RWPE2 (cell line): ENCODE measurements around the gene C11orf21.

Experiments
- ATAC-seq: fragments of 200-7000 bp; cut with Tn5 transposase; 3 replicates; pipeline ENCODE4 v1.9.1; 2021; ENCODE audit warnings: low read depth
- DNase-seq: peaks from one replicate; pipeline ENCODE4 v3.0.0-alpha.2; 2020; ENCODE audit warnings: low spot score
- H3K27ac ChIP-seq: fragments of 450-650 bp; 2 replicates; pipeline ENCODE4 v1.5.1; 2017; ENCODE audit warnings: mild to moderate bottlenecking; ENCODE audit not compliant: poor library complexity, severe bottlenecking
- H3K27me3 ChIP-seq: fragments of 250-450 bp; sonication (Bioruptor Pico); 2 replicates; pipeline ENCODE4 v1.5.1; 2021; ENCODE audit warnings: mild to moderate bottlenecking, moderate library complexity; ENCODE audit not compliant: insufficient read depth, poor library complexity, severe bottlenecking
- H3K36me3 ChIP-seq: fragments of 250-450 bp; sonication (Bioruptor Pico); 2 replicates; pipeline ENCODE4 v1.5.1; 2020; ENCODE audit warnings: low read depth, mild to moderate bottlenecking, moderate library complexity
- H3K4me1 ChIP-seq: fragments of 250-450 bp; sonication (Bioruptor Pico); 2 replicates; pipeline ENCODE4 v1.5.1; 2021; ENCODE audit warnings: mild to moderate bottlenecking, moderate library complexity; ENCODE audit not compliant: insufficient read depth, poor library complexity, severe bottlenecking
- H3K4me3 ChIP-seq: fragments of 250-450 bp; sonication (Bioruptor Pico); 2 replicates; pipeline ENCODE4 v1.5.1; 2021; ENCODE audit warnings: mild to moderate bottlenecking, moderate library complexity; ENCODE audit not compliant: severe bottlenecking
- H3K9me3 ChIP-seq: fragments of 250-450 bp; sonication (Bioruptor Pico); 2 replicates; pipeline ENCODE4 v1.5.1; 2021; ENCODE audit warnings: mild to moderate bottlenecking, moderate library complexity; ENCODE audit not compliant: severe bottlenecking
- TF ChIP-seq, protein P1 (sequence below): fragments of 450-650 bp; IDR thresholded peaks from one replicate; pipeline ENCODE4 v1.5.1; 2017; ENCODE audit warnings: mild to moderate bottlenecking, moderate library complexity; ENCODE audit not compliant: poor library complexity, severe bottlenecking

C11orf21 gene

DNA sequence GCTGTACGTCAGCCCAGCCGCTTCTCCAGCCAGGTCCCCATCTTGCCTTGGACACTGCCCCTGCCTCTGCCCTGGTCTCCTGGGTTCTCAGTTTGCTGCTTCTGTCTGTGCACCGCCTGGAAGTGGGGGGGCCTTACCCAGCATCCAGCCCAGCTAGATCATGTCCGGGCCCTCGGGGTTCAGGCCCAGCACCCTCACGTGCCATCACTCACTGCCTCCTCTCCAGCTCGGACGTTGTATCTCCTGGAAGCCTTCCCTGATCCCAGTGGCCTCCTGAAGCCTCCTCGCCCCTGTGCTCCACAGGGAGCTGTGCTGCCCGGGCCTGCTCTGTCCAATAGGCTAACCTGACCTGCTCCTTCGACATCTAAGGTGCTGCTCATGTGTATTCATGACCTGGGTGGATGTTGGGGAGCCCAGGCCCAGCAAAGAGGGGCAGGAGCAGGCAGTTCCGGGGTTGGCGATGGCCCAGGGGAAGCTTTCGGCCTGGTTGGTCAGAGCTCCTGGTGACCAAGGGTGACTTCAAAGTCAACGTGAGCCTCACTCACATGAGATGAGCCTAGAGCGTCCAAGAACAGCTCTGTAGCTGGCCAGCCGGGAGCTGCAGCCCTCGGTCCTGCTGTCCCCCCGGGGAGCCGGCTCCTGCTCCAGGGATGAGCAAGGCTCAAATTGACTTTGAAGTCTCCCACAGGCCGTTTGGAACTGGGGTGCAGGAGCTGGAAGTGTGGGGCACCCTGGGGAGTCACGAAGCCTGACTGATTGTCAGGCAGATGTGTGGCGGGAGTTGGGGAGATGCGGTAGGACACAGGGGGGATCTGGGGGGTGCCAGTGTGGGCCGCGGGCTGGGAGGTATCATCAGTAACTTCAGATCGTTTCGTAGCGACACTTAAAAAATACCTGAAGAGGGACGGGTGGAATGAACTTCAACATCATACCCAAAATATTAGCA, 26.1 kb downstream of the C11orf21 start:
- DNase-seq, result peak; percentile 38

DNA sequence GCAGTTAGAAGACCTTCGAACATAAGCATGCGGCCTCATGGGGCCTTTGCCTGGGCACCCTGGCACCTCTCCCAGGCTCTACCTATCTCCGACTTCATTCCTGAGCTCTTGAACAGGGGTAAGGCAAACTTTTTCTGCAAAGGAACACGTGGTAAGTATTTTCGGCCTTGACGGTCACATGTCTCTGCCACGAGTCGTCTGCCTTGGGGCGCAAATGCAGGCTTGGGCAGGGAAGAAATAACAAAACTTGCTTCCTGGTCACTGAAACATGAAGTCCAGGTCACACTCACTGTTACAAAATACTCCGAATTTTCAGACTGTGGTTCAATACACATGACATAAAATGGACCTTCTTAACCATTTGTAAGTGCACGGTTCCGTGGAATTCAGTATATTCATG, 27.9 kb downstream of the C11orf21 start:
- no peaks in the 10 kb centered on the region for H3K4me1 ChIP-seq
- ATAC-seq (no peak), DNase-seq (no peak)
- peaks cover 24% of the 10 kb centered on the region for H3K27me3 ChIP-seq
- no peak overlapping the region for H3K4me3 ChIP-seq
- no peak overlapping the region for H3K27ac ChIP-seq
- no peaks in the 10 kb centered on the region for H3K36me3 ChIP-seq
- TF ChIP-seq, protein P1, sequence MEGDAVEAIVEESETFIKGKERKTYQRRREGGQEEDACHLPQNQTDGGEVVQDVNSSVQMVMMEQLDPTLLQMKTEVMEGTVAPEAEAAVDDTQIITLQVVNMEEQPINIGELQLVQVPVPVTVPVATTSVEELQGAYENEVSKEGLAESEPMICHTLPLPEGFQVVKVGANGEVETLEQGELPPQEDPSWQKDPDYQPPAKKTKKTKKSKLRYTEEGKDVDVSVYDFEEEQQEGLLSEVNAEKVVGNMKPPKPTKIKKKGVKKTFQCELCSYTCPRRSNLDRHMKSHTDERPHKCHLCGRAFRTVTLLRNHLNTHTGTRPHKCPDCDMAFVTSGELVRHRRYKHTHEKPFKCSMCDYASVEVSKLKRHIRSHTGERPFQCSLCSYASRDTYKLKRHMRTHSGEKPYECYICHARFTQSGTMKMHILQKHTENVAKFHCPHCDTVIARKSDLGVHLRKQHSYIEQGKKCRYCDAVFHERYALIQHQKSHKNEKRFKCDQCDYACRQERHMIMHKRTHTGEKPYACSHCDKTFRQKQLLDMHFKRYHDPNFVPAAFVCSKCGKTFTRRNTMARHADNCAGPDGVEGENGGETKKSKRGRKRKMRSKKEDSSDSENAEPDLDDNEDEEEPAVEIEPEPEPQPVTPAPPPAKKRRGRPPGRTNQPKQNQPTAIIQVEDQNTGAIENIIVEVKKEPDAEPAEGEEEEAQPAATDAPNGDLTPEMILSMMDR, result no peak
- no peaks in the 10 kb centered on the region for H3K9me3 ChIP-seq

More for the DNA sequence above, 26.1 kb downstream of the C11orf21 start:
- ATAC-seq, result no peak
- Histone ChIP-seq H3K9me3 (no peaks in the 10 kb centered on the region), H3K4me1 (no peaks in the 10 kb centered on the region), H3K27me3 (peaks cover 19% of the 10 kb centered on the region), H3K36me3 (no peaks in the 10 kb centered on the region), H3K27ac (no peak overlapping the region), H3K4me3 (no peak overlapping the region)
- TF ChIP-seq, protein P1, result no peak

DNA sequence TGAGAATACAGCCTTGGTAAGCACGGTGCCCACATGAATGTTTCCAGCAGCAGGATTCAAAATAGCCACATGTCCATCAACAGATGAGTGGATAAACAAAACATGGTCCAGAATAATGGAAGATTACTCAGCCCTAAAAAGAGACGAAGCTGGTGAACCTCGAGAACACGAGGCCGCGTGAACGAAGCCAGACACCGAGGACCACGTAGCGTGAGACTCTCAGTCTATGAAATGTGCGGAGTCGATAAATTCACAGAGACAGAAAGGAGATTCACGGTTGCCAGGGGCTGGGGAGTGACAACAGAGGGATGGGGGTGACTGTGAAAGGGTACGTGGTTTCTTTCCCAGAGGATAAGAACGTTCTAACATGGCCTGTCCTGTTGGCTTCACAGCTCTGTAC, 28.4 kb downstream of the C11orf21 start:
- ATAC-seq (no peak), DNase-seq (no peak)
- TF ChIP-seq, protein P1, result no peak
- H3K4me3 ChIP-seq, result no peak overlapping the region
- no peak overlapping the region for H3K27ac ChIP-seq
- H3K36me3 ChIP-seq, result no peaks in the 10 kb centered on the region
- no peaks in the 10 kb centered on the region for H3K9me3 ChIP-seq
- no peaks in the 10 kb centered on the region for H3K4me1 ChIP-seq
- peaks cover 24% of the 10 kb centered on the region for H3K27me3 ChIP-seq

DNA sequence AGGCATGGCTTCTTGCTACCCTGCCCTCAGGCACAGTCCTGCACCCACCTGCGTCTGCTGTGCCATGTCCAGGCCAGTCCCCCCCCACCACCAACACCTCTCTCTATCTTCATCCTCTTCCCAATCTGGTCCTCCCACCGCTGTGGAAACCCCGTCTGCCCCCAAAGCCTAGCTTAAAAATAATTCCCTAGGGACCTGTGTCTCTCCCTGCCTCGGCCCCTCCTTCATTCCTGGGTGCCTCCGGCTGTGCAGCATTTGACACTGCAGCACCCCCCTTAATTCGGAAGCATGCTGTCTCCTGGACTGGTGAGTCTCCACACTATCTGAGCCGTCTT, 28.8 kb downstream of the C11orf21 start:
- H3K36me3 ChIP-seq, result no peaks in the 10 kb centered on the region
- H3K27me3 ChIP-seq, result peaks cover 24% of the 10 kb centered on the region
- TF ChIP-seq, protein P1, result no peak
- H3K4me3 ChIP-seq, result no peak overlapping the region
- H3K27ac ChIP-seq, result no peak overlapping the region
- H3K4me1 ChIP-seq, result no peaks in the 10 kb centered on the region
- ATAC-seq, result no peak
- H3K9me3 ChIP-seq, result no peaks in the 10 kb centered on the region
- DNase-seq, result no peak
